Measurements from ENCODE around the gene RAB27A.

DNA sequence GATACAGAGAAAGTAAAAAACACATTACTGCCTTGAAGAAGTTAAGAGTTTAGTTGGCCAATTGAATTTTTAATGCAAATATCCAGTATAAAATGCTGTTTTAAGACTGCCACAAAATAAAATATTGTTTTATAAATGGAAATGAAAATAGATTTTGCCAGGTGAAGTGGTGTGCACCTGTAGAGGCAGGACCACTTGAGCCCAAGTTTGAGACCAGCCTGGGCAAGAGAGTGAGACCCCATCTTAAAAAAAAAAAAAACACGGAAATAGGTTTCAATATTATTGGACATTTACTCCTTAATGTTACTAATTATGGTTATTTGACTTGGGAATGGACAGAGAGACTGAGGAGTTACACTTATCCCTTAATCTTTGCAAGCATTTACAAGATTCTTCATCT, 31.4 kb upstream of the RAB27A start:
- TF ChIP-seq POLR2A (IDR thresholded peaks at IDR 0.05): no peak
- TF ChIP-seq, protein P1, sequence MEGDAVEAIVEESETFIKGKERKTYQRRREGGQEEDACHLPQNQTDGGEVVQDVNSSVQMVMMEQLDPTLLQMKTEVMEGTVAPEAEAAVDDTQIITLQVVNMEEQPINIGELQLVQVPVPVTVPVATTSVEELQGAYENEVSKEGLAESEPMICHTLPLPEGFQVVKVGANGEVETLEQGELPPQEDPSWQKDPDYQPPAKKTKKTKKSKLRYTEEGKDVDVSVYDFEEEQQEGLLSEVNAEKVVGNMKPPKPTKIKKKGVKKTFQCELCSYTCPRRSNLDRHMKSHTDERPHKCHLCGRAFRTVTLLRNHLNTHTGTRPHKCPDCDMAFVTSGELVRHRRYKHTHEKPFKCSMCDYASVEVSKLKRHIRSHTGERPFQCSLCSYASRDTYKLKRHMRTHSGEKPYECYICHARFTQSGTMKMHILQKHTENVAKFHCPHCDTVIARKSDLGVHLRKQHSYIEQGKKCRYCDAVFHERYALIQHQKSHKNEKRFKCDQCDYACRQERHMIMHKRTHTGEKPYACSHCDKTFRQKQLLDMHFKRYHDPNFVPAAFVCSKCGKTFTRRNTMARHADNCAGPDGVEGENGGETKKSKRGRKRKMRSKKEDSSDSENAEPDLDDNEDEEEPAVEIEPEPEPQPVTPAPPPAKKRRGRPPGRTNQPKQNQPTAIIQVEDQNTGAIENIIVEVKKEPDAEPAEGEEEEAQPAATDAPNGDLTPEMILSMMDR (IDR thresholded peaks at IDR 0.05): no peak
